Sigmoid colon (tissue), 7 donors: ENCODE measurements around the gene CTR9. TPM values are rescaled to one million over a fixed set of nuclear protein-coding genes. Genes with fewer than 3 reads are reported as not detected.

ENCODE experiments used
- DNase-seq: peaks from one replicate; pipeline ENCODE4 v3.0.0-alpha.2; 2019
- H3K27ac ChIP-seq, 4 donors: fragments of 200-600 bp; sonication (generic); one replicate each; pipeline ENCODE4 v1.5.1; 2016 to 2019; ENCODE audit warnings: mild to moderate bottlenecking in 1 of 4
- H3K27me3 ChIP-seq, 3 donors: fragments of 200-600 bp; sonication (generic); one replicate each; pipeline ENCODE4 v1.5.1; 2019; ENCODE audit warnings: mild to moderate bottlenecking in 1 of 3
- H3K36me3 ChIP-seq, 4 donors: fragments of 200-600 bp; sonication (generic); one replicate each; pipeline ENCODE4 v1.5.1; 2016 to 2019
- H3K4me1 ChIP-seq, 4 donors: fragments of 200-600 bp; sonication (generic); one replicate each; pipeline ENCODE4 v1.5.1; 2017 to 2019
- H3K4me3 ChIP-seq, 4 donors: fragments of 200-600 bp; sonication (generic); one replicate each; pipeline ENCODE4 v1.5.1; 2017 to 2019; ENCODE audit warnings: mild to moderate bottlenecking in 2 of 4, moderate library complexity in 1 of 4
- H3K9me3 ChIP-seq, 4 donors: fragments of 200-600 bp in 3 of 4; sonication (generic) in 3 of 4; one replicate each; pipeline versions ENCODE4 v1.5.1 to v1.6.1; 2013 to 2019
- CTCF ChIP-seq, 4 experiments: fragments of 450-650 bp in 3 of 4; fragments of 200-600 bp in 1 of 4; IDR thresholded peaks; one replicate each; pipeline ENCODE4 v1.5.1; 2016 to 2019; ENCODE audit warnings: antibody characterized with exemption in 4 of 4, mild to moderate bottlenecking in 3 of 4, moderate library complexity in 2 of 4
- EP300 ChIP-seq, 4 donors: sonication (generic); formaldehyde crosslinking; IDR thresholded peaks; one replicate each; pipeline ENCODE4 v1.6.1; 2017; ENCODE audit warnings: antibody characterized with exemption in 4 of 4
- POLR2A ChIP-seq, 2 donors: fragments of 450-650 bp; IDR thresholded peaks; one replicate each; pipeline ENCODE4 v1.6.1; 2016; ENCODE audit warnings: antibody characterized with exemption in 2 of 2, mild to moderate bottlenecking in 2 of 2, moderate library complexity in 2 of 2
- POLR2AphosphoS5 ChIP-seq, 4 donors: sonication (generic); formaldehyde crosslinking; IDR thresholded peaks; one replicate each; pipeline ENCODE4 v1.6.1; 2017; ENCODE audit warnings: antibody characterized with exemption in 4 of 4
- WGBS, 2 donors: extraction: QIAGEN DNeasy Blood & Tissue Kit; methylation state at CpG; one replicate each; pipeline ENCODE4 v1.1.7; 2013; 5-methylcytosine and 5-hydroxymethylcytosine counted together
- intact Hi-C: fragments of 100-400 bp; cut with DNase I; formaldehyde crosslinking; loops from one replicate; pipeline ENCODE4 v1.15.1; 2023
- polyA plus RNA-seq, 3 donors: library from polyadenylated mRNA; stranded (reverse); fragments of 200-250 nt; gene quantifications; one replicate each; pipeline ENCODE4 v1.2.3, GENCODE V29; 2013
- total RNA-seq, 4 donors: library from RNA; depleted of rRNA; stranded (reverse); fragments of >200 nt; gene quantifications; one replicate each; pipeline ENCODE4 v1.1.0, GENCODE V29; 2016
- donor health status: healthy with polysubstance abuse.
- donor health status: Bipolar disorder and iron deficiency.
- donor health status: healthy.

CTR9 gene
- total and polyA plus RNA-seq, 7 donors = 11.6 to 18.4 (median 15.6) TPM

GRCh38 chr11:10792385-10793068 lies 41.5 kb downstream of the CTR9 start:
- Histone ChIP-seq H3K27ac (no peak overlapping the region), H3K4me1 (peaks cover 0 to 10% (median 3%) of the 10 kb centered on the region in 4 donors), H3K9me3 (no peaks in the 10 kb centered on the region), H3K36me3 (peaks cover 7 to 22% (median 11%) of the 10 kb centered on the region in 4 donors), H3K4me3 (peak overlapping the region in 1 of 4 donors; percentile 8), H3K27me3 (no peaks in the 10 kb centered on the region)
- peak; percentile 92 for DNase-seq
- intact Hi-C loops = loop anchor here (2.0 kb wide), 2 partner anchors 230 to 994 kb away; no protein-coding TSS in a partner anchor
- TF ChIP-seq CTCF (IDR thresholded peaks at IDR 0.05) (peak; percentile 84 to 94 (median 92)), POLR2AphosphoS5 (IDR thresholded peaks at IDR 0.05) (no peak)
- 6 to 11% methylated on average over 24 of the region's 24 CpGs for WGBS, 2 donors

DNA sequence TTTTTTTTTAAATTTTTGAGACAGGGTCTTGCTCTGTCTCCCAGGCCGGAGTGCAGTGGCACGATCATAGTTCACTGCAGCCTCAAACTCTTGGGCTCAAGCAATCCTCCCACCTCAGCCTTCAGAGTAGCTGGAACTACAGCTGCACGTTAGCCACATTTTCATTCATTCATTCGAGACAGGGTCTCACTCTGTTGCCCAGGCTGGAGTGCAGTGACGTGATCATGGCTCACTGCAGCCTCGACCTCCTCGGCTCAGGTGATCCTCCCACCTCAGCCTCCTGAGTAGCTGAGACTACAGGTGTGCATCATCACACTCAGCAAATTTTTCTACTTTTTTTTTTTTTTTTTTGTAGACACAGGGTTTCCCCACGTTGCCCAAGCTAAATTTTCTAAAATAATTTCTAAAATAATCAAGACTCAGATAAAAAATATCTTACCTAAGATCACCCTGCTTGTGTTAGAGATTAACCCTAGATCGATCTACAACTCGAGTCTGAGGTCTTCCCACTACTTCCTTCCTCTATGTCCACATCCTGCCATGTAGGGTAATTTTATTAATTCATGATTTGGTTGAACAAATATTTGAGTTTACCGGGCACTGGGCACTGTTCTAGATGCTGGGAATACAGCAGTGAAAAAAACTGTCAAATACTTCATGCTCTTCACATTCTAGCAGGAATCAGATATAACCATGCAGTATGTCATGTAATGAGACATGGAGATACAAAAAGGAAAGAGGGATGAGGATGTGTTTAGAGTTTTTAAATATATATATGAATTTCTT lies 42.6 kb downstream of the CTR9 start:
- intact Hi-C loops = loop anchor here (2.0 kb wide), 2 partner anchors 229 to 993 kb away; no protein-coding TSS in a partner anchor
- H3K9me3 ChIP-seq = no peaks in the 10 kb centered on the region
- whole genome bisulfite sequencing, 2 donors = 59 to 64% methylated on average over 11 of the region's 11 CpGs

GRCh38 chr11:10796191-10796590 lies 45.1 kb downstream of the CTR9 start:
- Histone ChIP-seq H3K36me3 (peaks cover 38 to 59% (median 47%) of the 10 kb centered on the region in 4 donors), H3K9me3 (no peaks in the 10 kb centered on the region), H3K4me1 (peaks cover 0 to 39% (median 8%) of the 10 kb centered on the region in 4 donors), H3K4me3 (no peak overlapping the region), H3K27me3 (no peaks in the 10 kb centered on the region), H3K27ac (no peak overlapping the region)
- intact Hi-C loops = no loop called here
- no peak for TF ChIP-seq POLR2A (IDR thresholded peaks at IDR 0.05)
- no peak for DNase-seq
- 73 to 77% methylated on average over 2 of the region's 2 CpGs for WGBS, 2 donors

More for the DNA sequence above, 42.6 kb downstream of the CTR9 start:
- Histone ChIP-seq H3K27me3 (no peaks in the 10 kb centered on the region), H3K4me3 (no peak overlapping the region), H3K36me3 (peaks cover 18 to 34% (median 22%) of the 10 kb centered on the region in 4 donors), H3K27ac (no peak overlapping the region), H3K4me1 (peaks cover 0 to 15% (median 6%) of the 10 kb centered on the region in 4 donors)
- TF ChIP-seq CTCF (IDR thresholded peaks at IDR 0.05) (no peak), POLR2AphosphoS5 (IDR thresholded peaks at IDR 0.05) (no peak), POLR2A (IDR thresholded peaks at IDR 0.05) (no peak), EP300 (IDR thresholded peaks at IDR 0.05) (no peak)
- no peak for DNase-seq

GRCh38 chr11:10797001-10797400 lies 46.0 kb downstream of the CTR9 start:
- H3K27ac ChIP-seq = peak overlapping the region in 1 of 4 donors; percentile 8
- WGBS, 2 donors = 82 to 92% methylated on average over 2 of the region's 2 CpGs
- intact Hi-C loops = no loop called here
- no peak for DNase-seq
- no peak overlapping the region for H3K4me3 ChIP-seq
- H3K27me3 ChIP-seq = no peaks in the 10 kb centered on the region
- H3K9me3 ChIP-seq = no peaks in the 10 kb centered on the region
- TF ChIP-seq POLR2A (IDR thresholded peaks at IDR 0.05) (no peak), EP300 (IDR thresholded peaks at IDR 0.05) (no peak), POLR2AphosphoS5 (IDR thresholded peaks at IDR 0.05) (no peak), CTCF (IDR thresholded peaks at IDR 0.05) (no peak)
- H3K36me3 ChIP-seq = peaks cover 40 to 67% (median 54%) of the 10 kb centered on the region in 4 donors
- H3K4me1 ChIP-seq = peaks cover 0 to 47% (median 9%) of the 10 kb centered on the region in 4 donors

DNA sequence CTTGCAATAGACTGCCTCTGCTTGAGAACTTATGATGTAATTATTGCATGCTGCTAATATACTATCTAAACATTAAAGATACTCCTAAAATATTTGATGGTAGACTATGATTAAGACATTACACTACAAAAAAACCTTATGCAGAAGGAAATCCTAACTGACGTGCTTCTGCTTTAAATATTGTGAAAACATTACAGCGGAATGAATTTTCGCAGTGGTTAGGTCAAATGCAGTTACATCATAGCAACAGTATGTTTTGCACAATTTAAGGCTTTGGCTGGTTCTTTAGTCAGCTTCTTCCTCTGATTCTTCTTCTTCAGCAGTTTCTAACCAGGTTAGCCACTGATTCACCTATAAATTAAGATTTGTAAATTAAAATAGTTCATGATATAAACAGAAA lies 46.5 kb downstream of the CTR9 start:
- 82 to 84% methylated on average over 3 of the region's 3 CpGs for WGBS, 2 donors
- intact Hi-C loops = no loop called here
- H3K9me3 ChIP-seq = no peaks in the 10 kb centered on the region
- no peaks in the 10 kb centered on the region for H3K27me3 ChIP-seq
- H3K4me3 ChIP-seq = no peak overlapping the region
- no peak for DNase-seq
- H3K27ac ChIP-seq = peak overlapping the region in 1 of 4 donors; percentile 8
- no peak for TF ChIP-seq CTCF (IDR thresholded peaks at IDR 0.05)
- no peak for TF ChIP-seq POLR2A (IDR thresholded peaks at IDR 0.05)
- TF ChIP-seq POLR2AphosphoS5 (IDR thresholded peaks at IDR 0.05) = no peak
- no peak for TF ChIP-seq EP300 (IDR thresholded peaks at IDR 0.05)
- peaks cover 46 to 73% (median 59%) of the 10 kb centered on the region in 4 donors for H3K36me3 ChIP-seq
- H3K4me1 ChIP-seq = peaks cover 0 to 48% (median 12%) of the 10 kb centered on the region in 4 donors
